PC-3 (cell line): ENCODE results near the gene HLTF. TPM values are rescaled to one million over a fixed set of nuclear protein-coding genes. Genes with fewer than 3 reads are reported as not detected.

ENCODE experiments used
- ATAC-seq: fragments of 200-7000 bp; cut with Tn5 transposase; 2 replicates; pipeline ENCODE4 v1.9.1; 2020; ENCODE audit warnings: mild to moderate bottlenecking, moderate library complexity
- BruUV-seq: library from RNA; stranded (reverse); fragments of 400-500 nt; replicated peaks from 2 replicates; lab custom pipeline; 2021; lab: Mats Ljungman, UMichigan
- CTCF ChIA-PET: fragments of 300-600 bp; sonication (Branson Sonifier 250); formaldehyde crosslinking; loops from one replicate; lab custom pipeline; 2022; ENCODE audit warnings: antibody characterized with exemption; lab: Charles Lee
- POLR2A ChIA-PET: fragments of 300-600 bp; sonication (Branson Sonifier 250); formaldehyde crosslinking; loops from one replicate; lab custom pipeline; 2022; ENCODE audit warnings: antibody characterized with exemption; ENCODE audit not compliant: unreplicated experiment; lab: Charles Lee
- DNase-seq: peaks from one replicate; pipeline ENCODE4 v3.0.0-alpha.2; 2015
- H2AFZ ChIP-seq: fragments of 300-600 bp; sonication (generic); 2 replicates; pipeline ENCODE4 v1.6.0; 2016; ENCODE audit warnings: antibody characterized with exemption, low read length
- H3F3A ChIP-seq: fragments of 300-600 bp; sonication (generic); one replicate; pipeline ENCODE4 v1.6.0; 2017; ENCODE audit warnings: antibody characterized with exemption, low read length, control low read depth, mild to moderate bottlenecking; ENCODE audit not compliant: unreplicated experiment
- H3K27ac ChIP-seq: fragments of 300-600 bp; sonication (generic); 2 replicates; pipeline ENCODE4 v1.5.1; 2016; ENCODE audit warnings: mild to moderate bottlenecking, low read length
- H3K27me3 ChIP-seq: fragments of 300-600 bp; sonication (generic); 2 replicates; pipeline ENCODE4 v1.6.1; 2016; ENCODE audit warnings: low read length, mixed read lengths
- H3K36me3 ChIP-seq: fragments of 300-600 bp; sonication (generic); 2 replicates; pipeline ENCODE4 v1.6.1; 2016; ENCODE audit warnings: low read depth, mixed run types, low read length, mixed read lengths
- H3K4me1 ChIP-seq: fragments of 300-600 bp; sonication (generic); 2 replicates; pipeline ENCODE4 v1.5.1; 2016; ENCODE audit warnings: low read length; ENCODE audit not compliant: insufficient read depth
- H3K4me2 ChIP-seq: fragments of 300-600 bp; sonication (generic); 2 replicates; pipeline ENCODE4 v1.6.0; 2016; ENCODE audit warnings: low read length
- H3K4me3 ChIP-seq: fragments of 300-600 bp; sonication (generic); 2 replicates; pipeline ENCODE4 v1.5.1; 2016; ENCODE audit warnings: mild to moderate bottlenecking, low read length, mixed read lengths
- H3K79me2 ChIP-seq: fragments of 300-600 bp; sonication (generic); 2 replicates; pipeline ENCODE4 v1.6.1; 2017; ENCODE audit warnings: low read length, mixed read lengths
- H3K9ac ChIP-seq: fragments of 300-600 bp; sonication (generic); 2 replicates; pipeline ENCODE4 v1.6.0; 2016; ENCODE audit warnings: mild to moderate bottlenecking, low read length
- H3K9me2 ChIP-seq: fragments of 300-600 bp; sonication (generic); replicated peaks from 2 replicates; pipeline ENCODE4 v1.6.1; 2016; ENCODE audit warnings: mixed run types, low read length, mixed read lengths
- H3K9me3 ChIP-seq: fragments of 300-600 bp; sonication (generic); 2 replicates; pipeline ENCODE4 v1.6.1; 2016; ENCODE audit warnings: low read length, mixed read lengths
- H4K20me1 ChIP-seq: fragments of 300-600 bp; sonication (generic); 2 replicates; pipeline ENCODE4 v1.6.1; 2016; ENCODE audit warnings: low read length, mixed read lengths
- CTCF ChIP-seq: fragments of 300-600 bp; sonication (generic); conservative IDR thresholded peaks from 2 replicates; pipeline ENCODE4 v1.5.1; 2017; ENCODE audit warnings: antibody characterized with exemption, low read depth, mild to moderate bottlenecking, low read length
- EZH2 ChIP-seq: fragments of 300-600 bp; sonication (generic); IDR thresholded peaks from one replicate; pipeline ENCODE4 v1.6.1; 2017; ENCODE audit warnings: antibody characterized with exemption, mild to moderate bottlenecking, low read length; ENCODE audit not compliant: unreplicated experiment
- EZH2phosphoT487 ChIP-seq: fragments of 300-600 bp; sonication (generic); IDR thresholded peaks from 2 replicates; pipeline ENCODE4 v1.6.1; 2018; ENCODE audit warnings: mild to moderate bottlenecking, antibody characterized with exemption, low read length, borderline replicate concordance
- intact Hi-C: fragments of 100-400 bp; cut with micrococcal nuclease; formaldehyde crosslinking; loops from 2 replicates; pipeline ENCODE4 v1.9.0; 2023
- total RNA-seq: library from RNA; depleted of rRNA; stranded (reverse); fragments of >200 nt; gene quantifications from 2 replicates; pipeline ENCODE4 v1.2.3, GENCODE V29; 2014

HLTF gene
- total RNA-seq, 1 experiment from 2014 or later = 43.3 TPM

DNA sequence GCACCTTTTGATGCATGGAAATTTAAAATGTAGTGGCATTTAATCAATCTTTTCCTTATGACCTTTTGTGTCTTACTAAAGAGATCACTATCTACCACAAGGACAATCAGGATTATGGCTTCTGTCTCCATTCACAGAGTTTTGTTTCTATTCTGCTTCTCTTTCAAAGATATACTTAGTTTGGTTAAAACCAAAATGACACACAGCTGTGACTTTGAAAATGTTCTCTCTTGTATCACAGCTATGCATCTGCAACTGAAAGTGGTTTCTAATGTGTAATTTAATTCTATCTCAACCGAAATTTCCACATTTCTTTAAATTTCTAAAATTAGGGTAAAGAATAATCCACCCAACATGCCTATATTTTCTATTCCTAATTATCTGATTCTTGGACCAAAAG is 27.7 kb downstream of the HLTF start:
- Histone ChIP-seq H3K27ac (no peak overlapping the region), H3K4me2 (no peak overlapping the region), H3K27me3 (no peaks in the 10 kb centered on the region), H3K4me3 (no peak overlapping the region), H2AFZ (no peak overlapping the region), H4K20me1 (no peaks in the 10 kb centered on the region), H3K79me2 (no peaks in the 10 kb centered on the region), H3K9me2 (no peaks in the 10 kb centered on the region), H3K4me1 (no peaks in the 10 kb centered on the region), H3F3A (no peaks in the 10 kb centered on the region), H3K36me3 (peaks cover 56% of the 10 kb centered on the region), H3K9me3 (no peaks in the 10 kb centered on the region), H3K9ac (no peak overlapping the region)
- ChIA-PET CTCF (no interaction called here), POLR2A (no interaction called here)
- intact Hi-C loops = no loop called here
- no TSS peak for BruUV-seq
- TF ChIP-seq EZH2phosphoT487 (no peak), CTCF (no peak), EZH2 (no peak)
- no peak for DNase-seq
- no peak for ATAC-seq

DNA sequence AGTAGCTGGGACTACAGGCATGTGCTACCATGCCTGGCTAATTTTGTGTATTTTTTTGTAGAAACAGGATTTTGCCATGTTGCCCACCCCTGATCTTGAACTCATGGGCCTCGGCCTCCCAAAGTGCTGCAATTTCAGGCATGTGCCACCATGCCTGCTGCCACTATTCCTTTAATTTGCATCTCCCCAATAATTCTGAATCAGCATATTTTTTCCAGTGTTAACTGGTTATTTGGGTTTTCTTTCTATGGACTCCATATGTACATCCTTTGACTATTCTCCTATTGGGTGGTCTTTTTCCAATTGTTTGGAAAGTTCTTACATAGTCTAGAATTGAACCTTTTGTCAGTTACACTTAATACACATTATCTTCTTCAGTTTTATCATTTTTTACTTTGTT is 28.1 kb downstream of the HLTF start:
- intact Hi-C loops = no loop called here
- ChIA-PET CTCF (no interaction called here), POLR2A (no interaction called here)
- no peaks in the 10 kb centered on the region for H4K20me1 ChIP-seq
- ATAC-seq (no peak), DNase-seq (no peak)
- H3K9me3 ChIP-seq = no peaks in the 10 kb centered on the region
- H3K27ac ChIP-seq = no peak overlapping the region
- H3K79me2 ChIP-seq = no peaks in the 10 kb centered on the region
- BruUV-seq = no TSS peak
- H3K4me3 ChIP-seq = no peak overlapping the region
- H3K4me2 ChIP-seq = no peak overlapping the region
- H3K4me1 ChIP-seq = no peaks in the 10 kb centered on the region
- H2AFZ ChIP-seq = no peak overlapping the region
- H3F3A ChIP-seq = no peaks in the 10 kb centered on the region
- peaks cover 54% of the 10 kb centered on the region for H3K36me3 ChIP-seq
- H3K9ac ChIP-seq = no peak overlapping the region
- H3K9me2 ChIP-seq = no peaks in the 10 kb centered on the region
- no peaks in the 10 kb centered on the region for H3K27me3 ChIP-seq
- no peak for TF ChIP-seq CTCF
- TF ChIP-seq EZH2 = no peak
- no peak for TF ChIP-seq EZH2phosphoT487

DNA sequence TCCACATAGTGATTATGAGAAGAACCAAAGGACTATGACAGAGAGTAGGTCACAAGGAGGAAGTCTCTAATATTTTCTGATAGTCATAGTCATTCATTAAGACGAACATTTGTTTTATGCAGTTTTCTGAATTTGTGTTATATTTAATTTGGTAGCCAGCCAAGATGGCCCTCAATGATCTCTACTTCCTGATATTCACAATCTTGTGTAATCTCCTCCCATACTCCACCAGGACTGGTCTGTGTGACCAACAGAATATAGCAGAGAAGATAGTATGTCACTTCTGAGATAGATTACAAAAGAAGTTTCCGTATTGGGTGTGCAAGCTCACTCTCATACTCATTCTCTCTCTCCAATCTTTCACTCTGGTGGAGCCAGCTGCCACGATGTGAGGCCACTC is 30.8 kb downstream of the HLTF start:
- Histone ChIP-seq H2AFZ (no peak overlapping the region), H3K79me2 (no peaks in the 10 kb centered on the region), H3K27me3 (no peaks in the 10 kb centered on the region), H3K27ac (no peak overlapping the region), H3K36me3 (peaks cover 58% of the 10 kb centered on the region), H4K20me1 (no peaks in the 10 kb centered on the region), H3K9me2 (no peaks in the 10 kb centered on the region), H3K4me1 (no peaks in the 10 kb centered on the region), H3K9ac (no peak overlapping the region), H3F3A (no peaks in the 10 kb centered on the region), H3K4me2 (no peak overlapping the region), H3K4me3 (no peak overlapping the region), H3K9me3 (no peaks in the 10 kb centered on the region)
- ATAC-seq (no peak), DNase-seq (no peak)
- ChIA-PET CTCF (no interaction called here), POLR2A (no interaction called here)
- intact Hi-C loops = no loop called here
- TF ChIP-seq EZH2 = no peak
- TF ChIP-seq CTCF = no peak
- no peak for TF ChIP-seq EZH2phosphoT487
- no TSS peak for BruUV-seq
